Gastrocnemius medialis (tissue), 4 donors: Measurements from ENCODE around the gene CACNA1F. TPM values are rescaled to one million over a fixed set of nuclear protein-coding genes. Genes with fewer than 3 reads are reported as not detected.

ENCODE experiments used
- ATAC-seq, 2 donors: fragments of 150-250 bp; one replicate each; pipeline ENCODE4 v1.9.1; 2016
- DNase-seq, 2 donors: peaks; one replicate each; pipeline ENCODE4 v3.0.0-alpha.2; 2019
- H3K27ac ChIP-seq, 4 donors: fragments of 200-600 bp; sonication (generic); 1 replicate in 1 of 4; 2 replicates in 3 of 4; pipeline ENCODE4 v1.5.1; 2016 to 2018; ENCODE audit warnings: mild to moderate bottlenecking in 2 of 4, moderate library complexity in 1 of 4
- H3K27me3 ChIP-seq, 3 donors: fragments of 200-600 bp; sonication (generic) in 2 of 3; 1 replicate in 1 of 3; 2 replicates in 2 of 3; pipeline versions ENCODE4 v1.5.1 to v1.6.0; 2016 to 2019; ENCODE audit warnings: mild to moderate bottlenecking in 1 of 3, moderate library complexity in 1 of 3
- H3K36me3 ChIP-seq, 2 donors: fragments of 200-600 bp; sonication (generic) in 1 of 2; one replicate each; pipeline ENCODE4 v1.5.1; 2017 to 2018
- H3K4me1 ChIP-seq, 2 donors: fragments of 200-600 bp; sonication (generic) in 1 of 2; one replicate each; pipeline ENCODE4 v1.5.1; 2016 to 2017; ENCODE audit warnings: mild to moderate bottlenecking in 2 of 2
- H3K4me3 ChIP-seq, 4 donors: fragments of 200-600 bp; sonication (generic) in 3 of 4; 1 replicate in 1 of 4; 2 replicates in 3 of 4; pipeline ENCODE4 v1.5.1; 2016 to 2019; ENCODE audit warnings: mild to moderate bottlenecking in 2 of 4
- H3K9me3 ChIP-seq, 3 donors: fragments of 200-600 bp; sonication (generic) in 2 of 3; 1 replicate in 1 of 3; 2 replicates in 2 of 3; pipeline ENCODE4 v1.5.1; 2016 to 2019
- CTCF ChIP-seq, 5 experiments: fragments of 450-650 bp in 3 of 5; fragments of 200-600 bp in 2 of 5; sonication (generic) in 2 of 5; IDR thresholded peaks in 4 of 5; conservative IDR thresholded peaks in 1 of 5; 1 replicate in 4 of 5; 2 replicates in 1 of 5; pipeline ENCODE4 v1.5.1; 2016 to 2019; ENCODE audit warnings: antibody characterized with exemption in 5 of 5, mild to moderate bottlenecking in 3 of 5, moderate library complexity in 3 of 5
- POLR2A ChIP-seq, 2 donors: fragments of 450-650 bp; IDR thresholded peaks; one replicate each; pipeline ENCODE4 v1.6.1; 2017; ENCODE audit warnings: antibody characterized with exemption in 2 of 2, mild to moderate bottlenecking in 2 of 2, moderate library complexity in 2 of 2
- in situ Hi-C, 4 donors: fragments of 200-750 bp; cut with MboI; loops; one replicate each; pipeline versions ENCODE4 v1.15.0 to v1.8.0; 2017; ENCODE audit warnings: low sequenced_read_pairs in 4 of 4
- intact Hi-C: fragments of 100-400 bp; cut with DNase I; formaldehyde crosslinking; loops from one replicate; pipeline ENCODE4 v1.15.1; 2023; ENCODE audit warnings: low total_unique reads
- total RNA-seq, 4 donors: library from RNA; depleted of rRNA; stranded (reverse); fragments of >200 nt; gene quantifications; one replicate each; pipeline versions ENCODE4 v1.1.0 to v1.2.3, GENCODE V29; 2016

The CACNA1F gene
- not detected for total RNA-seq

- H3K9me3 ChIP-seq = no peaks in the 10 kb centered on the region
- no peak within 1 kb of the TSS for H3K27ac ChIP-seq
- no peak for DNase-seq
- H3K4me3 ChIP-seq = peak within 1 kb of the TSS in 2 of 4 donors; percentile 13 to 15
- no peaks in the 10 kb centered on the region for H3K36me3 ChIP-seq
- intact Hi-C loops = no loop called here
- TF ChIP-seq CTCF (IDR thresholded peaks at IDR 0.05 in 4 of 5, conservative IDR thresholded peaks at IDR 0.05 in 1 of 5) = no peak
- TF ChIP-seq POLR2A (IDR thresholded peaks at IDR 0.05) = no peak
- in situ Hi-C loops = no loop called here
- H3K4me1 ChIP-seq = peaks cover 0 to 5% of the 10 kb centered on the region in 2 donors
- H3K27me3 ChIP-seq = peaks cover 0 to 3% (median 0%) of the 10 kb centered on the region in 3 donors
- no peak for ATAC-seq
Observed at GRCh38 chrX:49233176-49233575, at the start of gene CACNA1F. TSS of gene CACNA1F (minus strand) at chrX:49233340. CDS start at chrX:49233309, 31 bp downstream.

- ATAC-seq = no peak
- peaks cover 0 to 11% of the 10 kb centered on the region in 2 donors for H3K36me3 ChIP-seq
- H3K4me1 ChIP-seq = no peaks in the 10 kb centered on the region
- in situ Hi-C loops = no loop called here
- TF ChIP-seq CTCF (IDR thresholded peaks at IDR 0.05 in 4 of 5, conservative IDR thresholded peaks at IDR 0.05 in 1 of 5) = no peak
- TF ChIP-seq POLR2A (IDR thresholded peaks at IDR 0.05) = no peak
- DNase-seq = no peak
- H3K4me3 ChIP-seq = no peak overlapping the region
- no peaks in the 10 kb centered on the region for H3K9me3 ChIP-seq
- no peaks in the 10 kb centered on the region for H3K27me3 ChIP-seq
- no peak overlapping the region for H3K27ac ChIP-seq
- intact Hi-C loops = no loop called here
Observed at GRCh38 chrX:49282647-49283011, 49.5 kb upstream of the CACNA1F start.

GRCh38 chrX:49278081-49278480, 44.9 kb upstream of the CACNA1F start:
- intact Hi-C loops (no loop called here), in situ Hi-C loops (no loop called here)
- DNase-seq (no peak), ATAC-seq (no peak)
- TF ChIP-seq CTCF (IDR thresholded peaks at IDR 0.05 in 4 of 5, conservative IDR thresholded peaks at IDR 0.05 in 1 of 5) (no peak), POLR2A (IDR thresholded peaks at IDR 0.05) (no peak)
- H3K36me3 ChIP-seq = no peaks in the 10 kb centered on the region
- H3K27ac ChIP-seq = no peak overlapping the region
- no peaks in the 10 kb centered on the region for H3K27me3 ChIP-seq
- H3K4me3 ChIP-seq = no peak overlapping the region
- H3K4me1 ChIP-seq = peaks cover under 1 to 5% of the 10 kb centered on the region in 2 donors
- no peaks in the 10 kb centered on the region for H3K9me3 ChIP-seq

- no peak for ATAC-seq
- H3K27me3 ChIP-seq = no peaks in the 10 kb centered on the region
- TF ChIP-seq CTCF (IDR thresholded peaks at IDR 0.05 in 4 of 5, conservative IDR thresholded peaks at IDR 0.05 in 1 of 5) = no peak
- TF ChIP-seq POLR2A (IDR thresholded peaks at IDR 0.05) = no peak
- no peak for DNase-seq
- H3K4me3 ChIP-seq = no peak overlapping the region
- H3K4me1 ChIP-seq = peaks cover 5 to 6% of the 10 kb centered on the region in 2 donors
- H3K27ac ChIP-seq = peak overlapping the region in 1 of 4 donors; percentile 52
- no peaks in the 10 kb centered on the region for H3K36me3 ChIP-seq
- intact Hi-C loops = no loop called here
- in situ Hi-C loops = no loop called here
- no peaks in the 10 kb centered on the region for H3K9me3 ChIP-seq
Observed at GRCh38 chrX:49277535-49277830, 44.3 kb upstream of the CACNA1F start.
